ENCODE measurements around the gene CCNL2.

- no peak for TF ChIP-seq CTCF (conservative IDR thresholded peaks at IDR 0.05 in 1 of 2, IDR thresholded peaks at IDR 0.05 in 1 of 2; ENCODE audit: low read depth in 1 of 2, low read length in 2 of 2)
- TF ChIP-seq EZH2 (IDR thresholded peaks at IDR 0.05; ENCODE audit: low read length, missing control alignments): no peak
Observed at GRCh38 chr1:1393428-1393827, 5.7 kb downstream of the CCNL2 start.

Measured in fibroblast of lung (primary cell).